Ishikawa (cell line): ENCODE results near the gene RBL2.

Experiments
- CEBPB ChIP-seq: IDR thresholded peaks from 2 replicates; pipeline ENCODE4 v1.6.1; 2012
- CREB1 ChIP-seq: IDR thresholded peaks from 2 replicates; pipeline ENCODE4 v1.6.1; 2012; ENCODE audit warnings: low read depth
- EGR1 ChIP-seq: IDR thresholded peaks from 2 replicates; pipeline ENCODE4 v1.6.1; 2012
- EP300 ChIP-seq: IDR thresholded peaks from 2 replicates; pipeline ENCODE4 v1.6.1; 2012; ENCODE audit warnings: borderline replicate concordance
- FOXM1 ChIP-seq: IDR thresholded peaks from 2 replicates; pipeline ENCODE4 v1.6.1; 2012; ENCODE audit warnings: low read depth, borderline replicate concordance
- MAX ChIP-seq: IDR thresholded peaks from 2 replicates; pipeline ENCODE4 v1.6.1; 2012
- NFIC ChIP-seq: IDR thresholded peaks from 2 replicates; pipeline ENCODE4 v1.6.1; 2012
- RAD21 ChIP-seq: IDR thresholded peaks from 2 replicates; pipeline ENCODE4 v1.6.1; 2012; ENCODE audit warnings: low read depth
- TAF1 ChIP-seq: IDR thresholded peaks from 2 replicates; pipeline ENCODE4 v1.6.1; 2012; ENCODE audit warnings: low read depth, mild to moderate bottlenecking
- TCF12 ChIP-seq: IDR thresholded peaks from 2 replicates; pipeline ENCODE4 v1.6.1; 2012; ENCODE audit warnings: low read depth
- TEAD4 ChIP-seq: IDR thresholded peaks from 2 replicates; pipeline ENCODE4 v1.6.1; 2012
- USF1 ChIP-seq: IDR thresholded peaks from 2 replicates; pipeline ENCODE4 v1.6.1; 2012
- YY1 ChIP-seq: IDR thresholded peaks from 2 replicates; pipeline ENCODE4 v1.6.1; 2012; ENCODE audit warnings: low read depth
- ZBTB7A ChIP-seq: IDR thresholded peaks from 2 replicates; pipeline ENCODE4 v1.6.1; 2012; ENCODE audit warnings: low read depth
- TF ChIP-seq, protein P1 (sequence below): IDR thresholded peaks from 2 replicates; pipeline ENCODE4 v1.6.1; 2012; ENCODE audit warnings: low read depth, mild to moderate bottlenecking

The RBL2 gene

GRCh38 chr16:53415504-53415903 lies 18.8 kb upstream of the RBL2 start:
- no peak for TF ChIP-seq YY1
- peak; percentile 48 for TF ChIP-seq RAD21

DNA sequence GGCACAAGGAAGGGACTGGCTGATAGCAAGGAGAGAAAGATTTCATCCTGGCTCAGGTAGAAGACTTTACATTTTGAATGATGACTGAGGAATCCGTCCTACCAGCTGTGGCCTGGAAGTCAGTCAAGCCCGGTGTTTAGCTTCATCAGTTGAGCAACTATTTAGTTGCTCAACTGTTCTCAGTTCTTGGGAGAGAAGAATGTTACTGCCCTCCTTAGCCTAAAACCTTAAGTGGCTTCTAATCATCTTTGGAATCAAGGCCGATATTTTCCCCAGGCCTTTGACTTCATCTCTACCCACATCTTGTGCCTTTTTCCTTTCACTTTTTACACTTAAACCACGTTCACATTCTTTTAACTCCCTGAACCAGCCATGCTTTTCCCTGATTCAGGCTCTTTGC lies 17.3 kb upstream of the RBL2 start:
- TF ChIP-seq ZBTB7A: no peak
- TF ChIP-seq EGR1: no peak
- TF ChIP-seq TAF1: no peak
- no peak for TF ChIP-seq TEAD4
- no peak for TF ChIP-seq FOXM1
- no peak for TF ChIP-seq CEBPB
- no peak for TF ChIP-seq USF1
- TF ChIP-seq RAD21: no peak
- TF ChIP-seq TCF12: no peak

DNA sequence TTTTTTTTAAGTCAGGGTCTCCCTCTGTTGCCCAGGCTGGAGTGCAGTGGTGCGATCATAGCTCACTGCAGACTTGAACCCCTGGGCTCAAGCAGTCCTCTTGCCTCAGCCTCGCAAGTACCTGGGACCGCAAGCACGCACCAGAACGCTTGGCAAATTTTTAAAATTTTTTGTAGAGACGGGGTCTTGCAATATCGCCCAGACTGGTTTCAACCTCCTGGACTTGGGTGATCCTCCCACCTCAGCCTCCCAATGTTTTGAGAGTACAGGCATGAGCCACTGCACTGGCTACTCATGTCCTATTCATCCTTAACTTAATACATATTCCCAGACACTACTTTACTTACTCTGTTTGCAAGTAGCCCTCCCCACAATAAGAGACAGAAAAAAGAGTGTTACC lies 16.3 kb upstream of the RBL2 start:
- TF ChIP-seq CREB1: no peak
- TF ChIP-seq MAX: no peak
- TF ChIP-seq USF1: no peak
- no peak for TF ChIP-seq RAD21
- TF ChIP-seq EP300: no peak
- no peak for TF ChIP-seq TAF1
- no peak for TF ChIP-seq ZBTB7A
- no peak for TF ChIP-seq TEAD4
- TF ChIP-seq FOXM1: no peak
- TF ChIP-seq NFIC: no peak
- TF ChIP-seq YY1: no peak
- TF ChIP-seq, protein P1, sequence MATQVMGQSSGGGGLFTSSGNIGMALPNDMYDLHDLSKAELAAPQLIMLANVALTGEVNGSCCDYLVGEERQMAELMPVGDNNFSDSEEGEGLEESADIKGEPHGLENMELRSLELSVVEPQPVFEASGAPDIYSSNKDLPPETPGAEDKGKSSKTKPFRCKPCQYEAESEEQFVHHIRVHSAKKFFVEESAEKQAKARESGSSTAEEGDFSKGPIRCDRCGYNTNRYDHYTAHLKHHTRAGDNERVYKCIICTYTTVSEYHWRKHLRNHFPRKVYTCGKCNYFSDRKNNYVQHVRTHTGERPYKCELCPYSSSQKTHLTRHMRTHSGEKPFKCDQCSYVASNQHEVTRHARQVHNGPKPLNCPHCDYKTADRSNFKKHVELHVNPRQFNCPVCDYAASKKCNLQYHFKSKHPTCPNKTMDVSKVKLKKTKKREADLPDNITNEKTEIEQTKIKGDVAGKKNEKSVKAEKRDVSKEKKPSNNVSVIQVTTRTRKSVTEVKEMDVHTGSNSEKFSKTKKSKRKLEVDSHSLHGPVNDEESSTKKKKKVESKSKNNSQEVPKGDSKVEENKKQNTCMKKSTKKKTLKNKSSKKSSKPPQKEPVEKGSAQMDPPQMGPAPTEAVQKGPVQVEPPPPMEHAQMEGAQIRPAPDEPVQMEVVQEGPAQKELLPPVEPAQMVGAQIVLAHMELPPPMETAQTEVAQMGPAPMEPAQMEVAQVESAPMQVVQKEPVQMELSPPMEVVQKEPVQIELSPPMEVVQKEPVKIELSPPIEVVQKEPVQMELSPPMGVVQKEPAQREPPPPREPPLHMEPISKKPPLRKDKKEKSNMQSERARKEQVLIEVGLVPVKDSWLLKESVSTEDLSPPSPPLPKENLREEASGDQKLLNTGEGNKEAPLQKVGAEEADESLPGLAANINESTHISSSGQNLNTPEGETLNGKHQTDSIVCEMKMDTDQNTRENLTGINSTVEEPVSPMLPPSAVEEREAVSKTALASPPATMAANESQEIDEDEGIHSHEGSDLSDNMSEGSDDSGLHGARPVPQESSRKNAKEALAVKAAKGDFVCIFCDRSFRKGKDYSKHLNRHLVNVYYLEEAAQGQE: no peak
- TF ChIP-seq TCF12: no peak
- TF ChIP-seq CEBPB: no peak

DNA sequence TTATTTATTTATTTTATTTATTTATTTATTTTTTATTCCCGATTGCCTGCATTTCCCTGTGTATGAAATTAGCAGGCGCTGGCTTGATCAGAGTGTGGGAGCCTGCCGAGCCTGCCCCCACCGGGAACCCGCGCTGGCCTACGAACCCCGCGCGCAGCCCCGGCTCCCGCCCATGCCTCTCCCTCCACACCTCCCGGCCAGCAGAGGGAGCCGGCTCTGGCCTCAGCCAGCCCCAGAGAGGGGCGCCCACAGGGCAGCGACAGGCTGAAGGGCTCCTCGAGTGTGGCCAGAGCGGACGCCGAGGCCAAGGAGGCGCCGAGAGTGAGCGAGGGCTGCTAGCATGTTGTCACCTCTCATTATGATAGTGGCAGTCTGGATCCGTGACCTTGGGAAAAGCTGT lies 13.0 kb upstream of the RBL2 start:
- TF ChIP-seq ZBTB7A (no peak), EP300 (no peak), FOXM1 (no peak), CREB1 (no peak), TEAD4 (no peak), YY1 (no peak), CEBPB (no peak), MAX (no peak), USF1 (no peak), TAF1 (no peak), EGR1 (no peak), RAD21 (no peak), NFIC (no peak), TCF12 (no peak)
- TF ChIP-seq, protein P1: no peak

DNA sequence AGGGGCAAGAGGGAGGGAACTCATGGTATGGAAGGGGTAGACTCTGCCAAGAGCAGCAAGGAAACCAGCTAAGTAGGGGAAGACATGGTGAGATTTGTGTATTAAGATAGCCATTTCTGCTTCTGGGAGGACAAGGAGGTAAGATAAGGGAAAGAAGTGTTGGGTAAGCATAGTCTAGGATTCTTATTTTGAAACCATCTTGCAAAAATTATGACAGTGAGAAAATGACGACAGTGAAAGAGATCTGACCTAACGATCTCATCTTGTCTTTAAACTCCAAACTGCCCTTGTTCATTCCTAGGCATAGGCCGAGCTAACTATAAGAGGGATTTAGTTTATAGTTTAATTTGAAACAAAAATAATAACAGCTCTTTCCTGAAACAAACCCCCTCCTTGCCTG lies 5.6 kb upstream of the RBL2 start:
- TF ChIP-seq YY1 (no peak), USF1 (no peak), NFIC (no peak), RAD21 (no peak), TCF12 (no peak)

- TF ChIP-seq YY1: no peak
- TF ChIP-seq NFIC: peak; percentile 23; the same call in 1 of the 2 replicates
Measured at GRCh38 chr16:53429221-53429943, 4.9 kb upstream of the RBL2 start.
